ENCODE measurements around the gene ICA1. TPM values are rescaled to one million over a fixed set of nuclear protein-coding genes. Genes with fewer than 3 reads are reported as not detected.

ICA1 gene
- total RNA-seq, 6 experiments from 2014 or later: not detected

DNA sequence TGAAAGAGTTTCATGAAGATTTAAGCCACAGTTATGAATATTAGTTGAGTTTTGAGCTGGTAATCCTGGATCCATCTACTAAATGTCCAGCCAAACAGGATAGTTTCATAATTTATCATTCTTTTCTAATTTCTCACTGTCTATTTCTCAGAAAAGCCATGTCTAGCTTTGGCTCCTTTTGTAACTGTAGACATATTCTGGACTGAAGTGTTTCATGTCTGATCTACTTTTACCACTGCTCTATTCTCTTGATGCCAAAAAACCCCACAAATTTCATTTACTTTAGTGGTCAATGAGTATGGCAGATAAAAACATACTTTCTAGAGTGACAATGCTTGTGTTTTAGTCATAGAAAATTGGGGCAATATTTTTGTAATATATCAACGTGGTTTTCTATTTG is 61.2 kb downstream of the ICA1 start:
- no peak overlapping the region for H3K27ac Mint-ChIP-seq
- no peaks in the 10 kb centered on the region for H3K36me3 Mint-ChIP-seq (ENCODE audit: low read depth)
- H3K4me1 Mint-ChIP-seq (ENCODE audit: low read depth): no peaks in the 10 kb centered on the region
- H3K4me3 Mint-ChIP-seq: no peak overlapping the region
- DNase-seq: no peak
- TF ChIP-seq, protein P1, sequence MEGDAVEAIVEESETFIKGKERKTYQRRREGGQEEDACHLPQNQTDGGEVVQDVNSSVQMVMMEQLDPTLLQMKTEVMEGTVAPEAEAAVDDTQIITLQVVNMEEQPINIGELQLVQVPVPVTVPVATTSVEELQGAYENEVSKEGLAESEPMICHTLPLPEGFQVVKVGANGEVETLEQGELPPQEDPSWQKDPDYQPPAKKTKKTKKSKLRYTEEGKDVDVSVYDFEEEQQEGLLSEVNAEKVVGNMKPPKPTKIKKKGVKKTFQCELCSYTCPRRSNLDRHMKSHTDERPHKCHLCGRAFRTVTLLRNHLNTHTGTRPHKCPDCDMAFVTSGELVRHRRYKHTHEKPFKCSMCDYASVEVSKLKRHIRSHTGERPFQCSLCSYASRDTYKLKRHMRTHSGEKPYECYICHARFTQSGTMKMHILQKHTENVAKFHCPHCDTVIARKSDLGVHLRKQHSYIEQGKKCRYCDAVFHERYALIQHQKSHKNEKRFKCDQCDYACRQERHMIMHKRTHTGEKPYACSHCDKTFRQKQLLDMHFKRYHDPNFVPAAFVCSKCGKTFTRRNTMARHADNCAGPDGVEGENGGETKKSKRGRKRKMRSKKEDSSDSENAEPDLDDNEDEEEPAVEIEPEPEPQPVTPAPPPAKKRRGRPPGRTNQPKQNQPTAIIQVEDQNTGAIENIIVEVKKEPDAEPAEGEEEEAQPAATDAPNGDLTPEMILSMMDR (IDR thresholded peaks at IDR 0.05): no peak
- H3K27me3 Mint-ChIP-seq (ENCODE audit: insufficient read depth): peaks cover 20% of the 10 kb centered on the region
- no peaks in the 10 kb centered on the region for H3K9me3 Mint-ChIP-seq

GRCh38 chr7:8200316-8200715 is 61.7 kb downstream of the ICA1 start:
- Mint-ChIP-seq H3K4me1 (ENCODE audit: low read depth) (no peaks in the 10 kb centered on the region), H3K27ac (no peak overlapping the region), H3K9me3 (no peaks in the 10 kb centered on the region), H3K36me3 (ENCODE audit: low read depth) (no peaks in the 10 kb centered on the region), H3K27me3 (ENCODE audit: insufficient read depth) (peaks cover 19% of the 10 kb centered on the region), H3K4me3 (no peak overlapping the region)
- no peak for DNase-seq
- TF ChIP-seq, protein P1 (IDR thresholded peaks at IDR 0.05): no peak

GRCh38 chr7:8197994-8198698 is 63.8 kb downstream of the ICA1 start:
- Mint-ChIP-seq H3K9me3 (no peaks in the 10 kb centered on the region), H3K4me1 (ENCODE audit: low read depth) (no peaks in the 10 kb centered on the region), H3K4me3 (no peak overlapping the region), H3K36me3 (ENCODE audit: low read depth) (no peaks in the 10 kb centered on the region), H3K27ac (no peak overlapping the region), H3K27me3 (ENCODE audit: insufficient read depth) (peaks cover 14% of the 10 kb centered on the region)
- TF ChIP-seq, protein P1 (IDR thresholded peaks at IDR 0.05): no peak
- DNase-seq: no peak

DNA sequence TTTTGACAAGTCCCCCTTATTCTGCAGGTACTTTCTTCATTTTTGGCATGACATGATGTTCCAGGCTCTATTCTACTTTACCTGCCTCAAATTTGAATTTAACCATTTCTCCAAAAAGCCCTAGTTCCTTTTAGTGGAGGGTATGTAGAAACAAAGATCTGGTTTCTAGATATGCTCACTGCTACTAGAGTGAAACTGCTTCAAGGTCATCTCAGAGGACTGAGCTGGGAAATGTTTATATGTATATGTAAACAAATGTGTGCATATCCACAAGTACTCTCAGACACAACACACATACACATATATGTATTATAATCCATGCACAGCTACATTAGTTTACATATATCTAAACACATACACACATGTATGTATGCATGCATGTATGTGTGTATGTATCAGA is 69.1 kb downstream of the ICA1 start:
- Mint-ChIP-seq H3K4me1 (ENCODE audit: low read depth) (peaks cover 9% of the 10 kb centered on the region), H3K27ac (no peak overlapping the region), H3K36me3 (ENCODE audit: low read depth) (no peaks in the 10 kb centered on the region), H3K27me3 (ENCODE audit: insufficient read depth) (no peaks in the 10 kb centered on the region; the same call in 1 of the 2 replicates), H3K9me3 (no peaks in the 10 kb centered on the region), H3K4me3 (no peak overlapping the region)
- TF ChIP-seq, protein P1 (IDR thresholded peaks at IDR 0.05): no peak
- no peak for DNase-seq

GRCh38 chr7:8190119-8190895 is 71.7 kb downstream of the ICA1 start:
- no peak overlapping the region for H3K27ac Mint-ChIP-seq

More at GRCh38 chr7:8190119-8190895, 71.7 kb downstream of the ICA1 start:
- DNase-seq: peak; percentile 28
- H3K4me1 Mint-ChIP-seq (ENCODE audit: low read depth): peaks cover 9% of the 10 kb centered on the region
- TF ChIP-seq, protein P1 (IDR thresholded peaks at IDR 0.05): peak; percentile 82
- H3K9me3 Mint-ChIP-seq: no peaks in the 10 kb centered on the region
- H3K4me3 Mint-ChIP-seq: no peak overlapping the region; the same call in 1 of the 2 replicates
- H3K36me3 Mint-ChIP-seq (ENCODE audit: low read depth): no peaks in the 10 kb centered on the region
- no peaks in the 10 kb centered on the region; the same call in 1 of the 2 replicates for H3K27me3 Mint-ChIP-seq (ENCODE audit: insufficient read depth)
